ENCODE measurements around the gene XXYLT1. TPM values are rescaled to one million over a fixed set of nuclear protein-coding genes. Genes with fewer than 3 reads are reported as not detected.
A peak's percentile ranks its signal among the peaks of the same experiment; 100 is the strongest.

XXYLT1 gene
- total RNA-seq, 1 experiment from 2014 or later, result 25.5 TPM

- intact Hi-C loops (cut with micrococcal nuclease), result no loop called here
- no peak overlapping the region for H3K4me3 ChIP-seq (ENCODE audit: low read length)
- H3K27ac ChIP-seq (ENCODE audit: low read length), result no peak overlapping the region
- ChIA-PET POLR2A (ENCODE audit: unreplicated experiment) (no interaction called here), CTCF (no interaction called here)
- no peak for ATAC-seq
- H3K27me3 ChIP-seq (ENCODE audit: low read length), result no peaks in the 10 kb centered on the region
- no peak overlapping the region for H3K4me2 ChIP-seq (ENCODE audit: low read length)
- H3K9me3 ChIP-seq (ENCODE audit: low read length), result no peaks in the 10 kb centered on the region
- no peak overlapping the region for H3K9ac ChIP-seq (ENCODE audit: low read length)
- H3K4me1 ChIP-seq (ENCODE audit: insufficient read depth, low read length), result no peaks in the 10 kb centered on the region
- H3K36me3 ChIP-seq (ENCODE audit: low read depth, low read length), result no peaks in the 10 kb centered on the region
- TF ChIP-seq CTCF (conservative IDR thresholded peaks at IDR 0.05; ENCODE audit: low read depth, low read length) (no peak), EZH2 (IDR thresholded peaks at IDR 0.05; ENCODE audit: low read length, unreplicated experiment) (no peak), EZH2phosphoT487 (IDR thresholded peaks at IDR 0.05; ENCODE audit: borderline replicate concordance, low read length) (no peak)
- DNase-seq, result no peak
- no TSS peak for BruUV-seq (replicated peaks)
- H2AFZ ChIP-seq (ENCODE audit: low read length), result no peak overlapping the region
- no peaks in the 10 kb centered on the region for H4K20me1 ChIP-seq (ENCODE audit: low read length)
- H3F3A ChIP-seq (ENCODE audit: low read length, unreplicated experiment), result no peaks in the 10 kb centered on the region
- no peaks in the 10 kb centered on the region for H3K9me2 ChIP-seq (replicated peaks; ENCODE audit: low read length)
- no peaks in the 10 kb centered on the region for H3K79me2 ChIP-seq (ENCODE audit: low read length)
Observed at GRCh38 chr3:195080125-195080524, 190.8 kb downstream of the XXYLT1 start.

GRCh38 chr3:195079636-195080035, 191.3 kb downstream of the XXYLT1 start:
- no peaks in the 10 kb centered on the region for H4K20me1 ChIP-seq (ENCODE audit: low read length)
- TF ChIP-seq EZH2 (IDR thresholded peaks at IDR 0.05; ENCODE audit: low read length, unreplicated experiment) (no peak), CTCF (conservative IDR thresholded peaks at IDR 0.05; ENCODE audit: low read depth, low read length) (no peak), EZH2phosphoT487 (IDR thresholded peaks at IDR 0.05; ENCODE audit: borderline replicate concordance, low read length) (no peak)
- CTCF ChIA-PET, result no interaction called here

GRCh38 chr3:195078891-195079440, 192.0 kb downstream of the XXYLT1 start:
- intact Hi-C loops (cut with micrococcal nuclease), result no loop called here
- Histone ChIP-seq H3K27ac (ENCODE audit: low read length) (no peak overlapping the region), H3F3A (ENCODE audit: low read length, unreplicated experiment) (no peaks in the 10 kb centered on the region), H3K4me1 (ENCODE audit: insufficient read depth, low read length) (no peaks in the 10 kb centered on the region), H3K9ac (ENCODE audit: low read length) (no peak overlapping the region), H3K9me3 (ENCODE audit: low read length) (no peaks in the 10 kb centered on the region), H4K20me1 (ENCODE audit: low read length) (no peaks in the 10 kb centered on the region), H3K27me3 (ENCODE audit: low read length) (no peaks in the 10 kb centered on the region), H2AFZ (ENCODE audit: low read length) (no peak overlapping the region), H3K36me3 (ENCODE audit: low read depth, low read length) (no peaks in the 10 kb centered on the region), H3K4me3 (ENCODE audit: low read length) (no peak overlapping the region), H3K79me2 (ENCODE audit: low read length) (no peaks in the 10 kb centered on the region), H3K9me2 (replicated peaks; ENCODE audit: low read length) (no peaks in the 10 kb centered on the region), H3K4me2 (ENCODE audit: low read length) (no peak overlapping the region)
- DNase-seq (no peak), ATAC-seq (no peak)
- ChIA-PET POLR2A (ENCODE audit: unreplicated experiment) (no interaction called here), CTCF (no interaction called here)
- TF ChIP-seq CTCF (conservative IDR thresholded peaks at IDR 0.05; ENCODE audit: low read depth, low read length) (no peak), EZH2 (IDR thresholded peaks at IDR 0.05; ENCODE audit: low read length, unreplicated experiment) (no peak), EZH2phosphoT487 (IDR thresholded peaks at IDR 0.05; ENCODE audit: borderline replicate concordance, low read length) (no peak)
- no TSS peak for BruUV-seq (replicated peaks)

More at GRCh38 chr3:195079636-195080035, 191.3 kb downstream of the XXYLT1 start:
- H3K9me3 ChIP-seq (ENCODE audit: low read length), result no peaks in the 10 kb centered on the region
- peak; percentile 43; the same call in 1 of the 2 replicates for ATAC-seq
- no peak overlapping the region for H3K4me2 ChIP-seq (ENCODE audit: low read length)
- no peak overlapping the region for H3K4me3 ChIP-seq (ENCODE audit: low read length)
- intact Hi-C loops (cut with micrococcal nuclease), result no loop called here
- no peaks in the 10 kb centered on the region for H3K4me1 ChIP-seq (ENCODE audit: insufficient read depth, low read length)
- no peaks in the 10 kb centered on the region for H3K27me3 ChIP-seq (ENCODE audit: low read length)
- no peaks in the 10 kb centered on the region for H3F3A ChIP-seq (ENCODE audit: low read length, unreplicated experiment)
- no peaks in the 10 kb centered on the region for H3K9me2 ChIP-seq (replicated peaks; ENCODE audit: low read length)
- POLR2A ChIA-PET (ENCODE audit: unreplicated experiment), result no interaction called here
- no TSS peak for BruUV-seq (replicated peaks)
- no peak overlapping the region for H3K9ac ChIP-seq (ENCODE audit: low read length)
- DNase-seq, result no peak
- no peak overlapping the region for H3K27ac ChIP-seq (ENCODE audit: low read length)
- H2AFZ ChIP-seq (ENCODE audit: low read length), result no peak overlapping the region
- no peaks in the 10 kb centered on the region for H3K36me3 ChIP-seq (ENCODE audit: low read depth, low read length)
- no peaks in the 10 kb centered on the region for H3K79me2 ChIP-seq (ENCODE audit: low read length)
